Left ventricle myocardium superior (tissue), 1 donor: ENCODE measurements around the gene NDUFV2. TPM values are rescaled to one million over a fixed set of nuclear protein-coding genes. Genes with fewer than 3 reads are reported as not detected.
"Not testable (repeated sequence)": the region's sequence is repeated elsewhere in the genome, so short reads cannot be mapped to it uniquely, and the experiment has no call there.

ENCODE experiments used
- ATAC-seq: fragments of 200-7000 bp; cut with Tn5 transposase; one replicate; pipeline ENCODE4 v1.9.1; 2020; ENCODE audit warnings: mild to moderate bottlenecking, moderate library complexity
- DNase-seq: peaks from one replicate; pipeline ENCODE4 v3.0.0-alpha.2; 2020
- intact Hi-C: fragments of 100-400 bp; cut with micrococcal nuclease; formaldehyde crosslinking; loops from one replicate; pipeline ENCODE4 v1.11.0; 2022
- total RNA-seq: library from RNA; stranded (reverse); fragmentation: NEBNext Ultra II Directional; extraction: Animal tissue kit (Norgen Biotek cat#: 25700); gene quantifications from one replicate; pipeline ENCODE4 v1.2.1, GENCODE V29; 2021
- donor health status: DM: no; HTN: yes; CAD: no; lungs with severe emphysema.

The NDUFV2 gene
- total RNA-seq, 1 donor from 2014 or later = 496 TPM

GRCh38 chr18:9087144-9087543, 15.4 kb upstream of the NDUFV2 start:
- DNase-seq (no peak), ATAC-seq (no peak)
- intact Hi-C loops = no loop called here

- no peak for DNase-seq
- no peak for ATAC-seq
- intact Hi-C loops = no loop called here
Measured at GRCh38 chr18:9088252-9088651, 14.2 kb upstream of the NDUFV2 start.

GRCh38 chr18:9088727-9089126, 13.8 kb upstream of the NDUFV2 start:
- DNase-seq, ATAC-seq, intact Hi-C loops: not testable (repeated sequence)

- ATAC-seq = no peak
- intact Hi-C loops = no loop called here
Measured at GRCh38 chr18:9090578-9090977, 11.9 kb upstream of the NDUFV2 start.

GRCh38 chr18:9091066-9091476, 11.4 kb upstream of the NDUFV2 start:
- no peak for ATAC-seq
- intact Hi-C loops = no loop called here
- DNase-seq = no peak

More at GRCh38 chr18:9090578-9090977, 11.9 kb upstream of the NDUFV2 start:
- no peak for DNase-seq

GRCh38 chr18:9092665-9093064, 9.8 kb upstream of the NDUFV2 start:
- ATAC-seq (peak; percentile 38), DNase-seq (no peak)
- intact Hi-C loops = no loop called here

GRCh38 chr18:9093109-9093508, 9.4 kb upstream of the NDUFV2 start:
- DNase-seq, ATAC-seq, intact Hi-C loops: not testable (repeated sequence)

GRCh38 chr18:9094307-9095226, 7.9 kb upstream of the NDUFV2 start:
- intact Hi-C loops = no loop called here
- ATAC-seq (no peak), DNase-seq (no peak)

- intact Hi-C loops = no loop called here
- DNase-seq (no peak), ATAC-seq (peak; percentile 48)
Measured at GRCh38 chr18:9095297-9096006, 7.0 kb upstream of the NDUFV2 start.

- no peak for ATAC-seq
- intact Hi-C loops = no loop called here
- no peak for DNase-seq
Measured at GRCh38 chr18:9096007-9096371, 6.5 kb upstream of the NDUFV2 start.

GRCh38 chr18:9096685-9097084, 5.8 kb upstream of the NDUFV2 start:
- ATAC-seq (no peak), DNase-seq (no peak)
- intact Hi-C loops = no loop called here

GRCh38 chr18:9097349-9097748, 5.2 kb upstream of the NDUFV2 start:
- ATAC-seq = no peak
- intact Hi-C loops = no loop called here
- no peak for DNase-seq

- ATAC-seq (no peak), DNase-seq (no peak)
- intact Hi-C loops = loop anchor here (5.0 kb wide), 1 partner anchor 37 kb away; the partner anchor contains the start of gene ANKRD12
Measured at GRCh38 chr18:9100796-9101195, 1.7 kb upstream of the NDUFV2 start.

GRCh38 chr18:9101730-9102507, 580 bp upstream of the NDUFV2 start:
- DNase-seq (no peak), ATAC-seq (peak; percentile 17)
- intact Hi-C loops = loop anchor here (5.0 kb wide), 1 partner anchor 35 kb away; the partner anchor contains the start of gene ANKRD12

- intact Hi-C loops = loop anchor here (5.0 kb wide), 1 partner anchor 34 kb away; the partner anchor contains the start of gene ANKRD12
- DNase-seq (no peak), ATAC-seq (no peak)
Measured at GRCh38 chr18:9103376-9103873, 926 bp downstream of the NDUFV2 start.

- intact Hi-C loops = loop anchor here (5.0 kb wide), 1 partner anchor 33 kb away; the partner anchor contains the start of gene ANKRD12
- DNase-seq (no peak), ATAC-seq (no peak)
Measured at GRCh38 chr18:9104244-9104901, 1.9 kb downstream of the NDUFV2 start.

GRCh38 chr18:9105420-9105819, 2.9 kb downstream of the NDUFV2 start:
- ATAC-seq = no peak
- intact Hi-C loops = no loop called here
- no peak for DNase-seq

- intact Hi-C loops = no loop called here
- ATAC-seq (no peak), DNase-seq (no peak)
Measured at GRCh38 chr18:9106094-9106493, 3.6 kb downstream of the NDUFV2 start.
